8988T (cell line): Measurements from ENCODE around the gene ITGA5.

Source experiments
- DNase-seq: peaks from one replicate; pipeline ENCODE4 v3.0.0; 2011

Gene ITGA5

DNA sequence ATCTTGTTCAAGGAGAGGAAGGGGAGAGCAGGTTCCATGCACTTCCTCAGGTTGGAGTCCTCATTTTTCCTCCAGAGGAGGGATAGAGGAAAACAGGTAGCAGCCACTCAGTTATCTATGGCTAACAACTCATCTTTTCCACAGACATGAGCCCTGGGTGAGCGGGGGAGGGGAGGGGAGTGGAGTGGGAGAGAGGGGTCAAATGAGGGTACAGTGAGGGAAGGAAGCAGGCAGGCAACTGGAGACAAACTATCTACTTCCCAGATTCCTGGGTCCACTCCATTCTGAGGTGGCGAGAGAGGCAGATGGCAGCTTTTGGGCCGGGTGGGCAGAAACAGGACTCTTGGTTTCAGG is 32.0 kb downstream of the ITGA5 start:
- no peak for DNase-seq

DNA sequence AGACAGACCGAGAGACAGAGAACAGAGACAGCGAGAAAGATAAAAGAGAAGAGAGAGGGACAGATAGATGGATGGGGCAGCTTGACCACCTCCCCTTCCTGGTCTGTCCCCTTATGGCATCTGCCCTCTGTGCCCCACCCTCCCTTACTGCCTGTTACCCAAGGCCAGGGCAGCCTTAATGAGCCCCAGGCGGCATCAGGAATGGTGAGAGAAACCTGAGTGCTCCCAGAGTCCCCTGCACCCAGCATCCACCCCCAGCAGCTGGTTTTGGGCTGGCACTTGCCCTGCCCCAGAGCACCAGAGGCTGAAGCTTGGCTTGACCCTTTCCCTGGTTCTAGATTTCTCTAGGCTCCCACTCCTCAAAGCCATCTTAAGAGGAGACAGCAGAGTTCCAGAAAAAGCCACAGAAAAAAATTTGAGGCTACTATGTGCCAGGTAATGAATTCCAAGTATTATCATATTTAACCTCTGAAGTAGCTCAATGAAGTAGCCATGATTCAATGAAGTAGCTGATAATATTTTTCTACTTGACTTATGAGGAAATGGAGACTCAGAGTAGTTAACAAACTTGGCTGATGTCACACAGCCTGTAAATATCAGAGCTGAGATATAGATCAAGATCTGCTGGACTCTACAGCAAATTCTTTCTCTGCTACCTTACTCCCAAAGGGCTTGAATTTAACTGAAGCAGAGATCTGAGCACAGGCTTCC is 32.5 kb downstream of the ITGA5 start:
- no peak for DNase-seq

DNA sequence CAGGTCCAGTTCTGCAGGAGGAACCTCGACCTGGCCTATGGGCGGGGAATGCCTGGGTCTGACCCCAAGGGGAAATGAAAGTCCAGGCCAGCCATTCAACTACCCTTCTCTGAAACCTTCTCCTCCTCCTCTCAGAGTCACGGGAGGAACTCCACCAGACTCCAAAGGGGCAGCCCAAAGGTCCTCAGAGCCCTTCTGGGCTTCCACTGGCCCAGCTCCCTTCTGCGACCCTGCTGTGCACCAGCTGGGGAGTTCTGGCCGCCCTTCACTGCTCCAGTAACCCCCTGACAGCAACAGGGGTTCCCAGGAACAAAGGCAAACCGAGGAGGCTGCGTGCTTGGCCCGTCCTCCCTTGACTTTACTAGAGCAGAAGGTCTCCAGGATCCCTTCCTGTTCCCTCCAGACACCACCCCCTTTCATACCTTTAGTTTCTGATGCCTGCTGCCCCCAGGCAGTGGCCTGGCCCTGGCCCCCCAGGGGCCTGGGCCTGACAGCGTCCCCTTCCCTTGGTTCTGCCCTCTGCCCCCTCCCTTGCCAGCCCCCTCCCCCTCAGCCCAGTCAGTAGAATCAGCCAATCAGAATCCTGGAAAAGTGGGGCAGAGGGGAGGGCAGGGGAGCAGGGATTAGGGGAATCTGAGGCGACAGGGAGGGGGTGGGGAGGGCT is 33.7 kb downstream of the ITGA5 start:
- no peak for DNase-seq

DNA sequence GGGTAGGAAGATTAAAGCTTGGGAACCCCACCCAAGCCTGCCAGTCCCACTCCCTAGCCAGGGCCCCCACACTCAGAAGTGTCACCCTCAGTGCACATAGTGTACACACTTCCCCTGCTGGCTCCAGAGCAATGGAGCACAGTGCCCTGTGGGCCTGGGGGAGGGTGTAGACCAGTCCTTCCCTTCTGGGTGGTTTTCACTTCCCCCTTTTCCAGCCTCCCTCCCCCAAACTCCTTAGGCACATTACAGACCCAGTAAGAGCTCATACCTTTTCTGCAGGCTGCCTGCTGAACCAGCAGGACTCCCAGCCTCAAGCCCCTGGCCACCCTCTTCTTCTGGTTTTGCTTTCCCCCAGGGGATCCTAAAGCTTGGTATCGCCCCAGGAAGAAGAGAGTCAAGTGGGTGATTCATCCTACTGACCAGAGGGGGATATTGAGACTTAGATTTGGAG is 34.5 kb downstream of the ITGA5 start, which contains the start of gene ZNF385A:
TSS of gene ZNF385A (minus strand) at position 143 of the 451 bp plus-strand sequence. CDS start 219 bp downstream, outside the sequence.
- DNase-seq: no peak

DNA sequence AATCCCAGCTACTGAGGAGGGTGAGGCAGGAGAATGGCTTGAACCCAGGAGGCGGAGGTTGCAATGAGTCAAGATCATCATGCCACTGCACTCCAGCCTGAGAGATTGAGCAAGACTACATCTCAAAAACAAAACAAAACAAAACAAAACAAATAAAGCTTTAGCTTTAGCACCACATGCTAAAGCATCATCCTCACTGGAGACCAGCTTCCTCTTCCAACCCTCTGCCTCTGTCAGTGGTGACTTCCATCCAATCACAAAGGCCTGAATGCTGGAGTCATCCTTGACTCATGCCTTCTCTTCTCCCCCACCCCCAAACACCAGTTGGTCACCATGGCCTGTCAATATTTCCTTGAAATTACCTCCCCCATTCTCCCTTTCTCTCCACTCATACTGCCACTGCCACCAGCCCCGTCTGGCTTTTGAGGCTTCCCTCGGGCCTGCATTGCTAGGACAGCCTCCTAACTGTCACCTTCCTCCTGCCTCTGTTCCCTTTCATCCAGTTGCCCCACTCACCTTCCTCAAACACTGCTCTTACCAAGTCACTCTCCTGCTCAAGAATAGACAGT is 35.9 kb downstream of the ITGA5 start:
- DNase-seq: no peak

DNA sequence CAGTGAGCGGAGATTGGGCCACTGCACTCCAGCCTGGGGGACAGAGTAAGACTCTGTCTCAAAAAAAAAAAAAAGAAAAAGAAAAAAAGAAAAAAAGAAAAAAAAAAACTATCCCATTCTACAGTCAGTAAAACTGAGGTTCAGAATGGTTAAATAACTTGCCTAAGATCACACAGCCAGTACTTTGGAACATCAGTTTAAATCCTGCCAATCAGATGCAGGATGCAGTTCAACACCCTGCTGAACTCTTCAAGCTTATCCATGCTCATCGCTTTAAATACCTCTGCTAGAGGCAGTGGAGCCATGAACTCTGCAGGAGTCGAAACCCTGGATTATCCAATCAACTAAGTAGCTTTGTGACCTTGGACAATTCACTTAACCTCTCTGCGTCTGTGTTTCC is 37.9 kb downstream of the ITGA5 start:
- DNase-seq: no peak

DNA sequence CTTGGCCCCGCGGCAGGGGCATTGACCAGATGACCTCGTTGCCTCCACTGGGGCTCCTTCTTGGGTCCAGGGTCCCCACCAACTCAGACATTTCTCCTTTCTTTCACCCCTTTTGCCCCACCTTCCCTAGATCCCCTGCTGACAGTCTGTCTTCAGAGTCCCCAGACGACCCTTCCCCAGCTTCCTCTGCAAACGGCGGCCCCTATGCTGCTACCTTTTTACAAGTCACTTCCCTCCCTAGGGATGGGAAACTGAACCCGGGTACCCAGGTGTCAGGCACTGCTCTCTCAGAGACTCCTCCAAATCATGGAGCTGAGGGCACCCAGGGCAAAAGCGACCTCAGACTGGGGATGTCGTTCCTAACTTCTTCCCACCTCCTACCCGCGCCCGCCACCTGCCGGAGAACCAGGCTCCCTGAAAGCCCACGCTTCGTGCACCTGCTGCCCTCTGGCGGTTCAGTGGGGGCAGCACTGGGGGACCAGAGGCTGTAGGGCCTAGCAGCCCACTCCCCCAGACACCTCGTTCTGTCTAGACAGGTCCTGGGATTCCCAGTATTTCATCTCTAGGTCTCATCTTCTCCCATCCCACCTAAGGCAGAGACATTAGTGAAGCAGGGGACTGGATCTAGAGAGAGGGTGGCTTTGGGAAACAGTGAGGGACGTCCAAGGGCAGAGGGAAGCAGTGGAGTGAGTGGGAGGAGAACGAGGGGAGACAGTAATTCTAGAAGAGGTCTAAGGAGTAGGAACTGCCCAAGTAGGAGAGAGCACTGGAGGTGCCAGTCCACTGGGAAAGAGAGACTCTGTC is 39.5 kb downstream of the ITGA5 start:
- peak; percentile 97 for DNase-seq

DNA sequence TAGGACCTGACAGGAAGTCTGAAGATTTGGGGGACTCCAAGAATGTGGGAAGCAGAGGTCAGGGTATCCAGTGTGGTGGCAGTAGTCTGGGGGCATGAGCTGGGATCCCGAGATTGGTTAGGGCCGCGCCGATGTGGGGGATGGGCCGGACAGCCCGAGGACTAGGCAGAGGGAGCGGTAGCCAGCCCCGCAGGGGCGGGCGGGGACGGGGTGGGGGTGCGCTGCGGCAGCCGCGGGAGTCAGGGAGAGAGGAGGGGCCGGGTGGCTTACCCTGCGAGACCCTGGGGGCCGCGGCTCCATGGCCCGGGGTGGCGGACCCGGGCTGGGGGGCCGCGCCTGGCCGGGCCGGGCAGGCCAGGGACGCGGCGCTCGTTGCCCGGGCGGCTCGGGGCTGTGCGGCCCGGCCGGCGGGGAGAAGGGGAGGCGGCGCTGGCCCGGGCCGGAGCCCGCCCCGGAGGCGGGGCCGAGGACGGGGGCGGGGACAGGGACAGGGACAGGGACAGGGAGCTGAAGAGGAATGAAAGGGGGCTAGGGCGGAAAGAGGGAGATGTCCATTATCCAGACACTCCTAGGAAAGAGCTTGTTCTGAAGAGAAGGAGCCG is 40.2 kb downstream of the ITGA5 start:
- DNase-seq: peak; percentile 90

DNA sequence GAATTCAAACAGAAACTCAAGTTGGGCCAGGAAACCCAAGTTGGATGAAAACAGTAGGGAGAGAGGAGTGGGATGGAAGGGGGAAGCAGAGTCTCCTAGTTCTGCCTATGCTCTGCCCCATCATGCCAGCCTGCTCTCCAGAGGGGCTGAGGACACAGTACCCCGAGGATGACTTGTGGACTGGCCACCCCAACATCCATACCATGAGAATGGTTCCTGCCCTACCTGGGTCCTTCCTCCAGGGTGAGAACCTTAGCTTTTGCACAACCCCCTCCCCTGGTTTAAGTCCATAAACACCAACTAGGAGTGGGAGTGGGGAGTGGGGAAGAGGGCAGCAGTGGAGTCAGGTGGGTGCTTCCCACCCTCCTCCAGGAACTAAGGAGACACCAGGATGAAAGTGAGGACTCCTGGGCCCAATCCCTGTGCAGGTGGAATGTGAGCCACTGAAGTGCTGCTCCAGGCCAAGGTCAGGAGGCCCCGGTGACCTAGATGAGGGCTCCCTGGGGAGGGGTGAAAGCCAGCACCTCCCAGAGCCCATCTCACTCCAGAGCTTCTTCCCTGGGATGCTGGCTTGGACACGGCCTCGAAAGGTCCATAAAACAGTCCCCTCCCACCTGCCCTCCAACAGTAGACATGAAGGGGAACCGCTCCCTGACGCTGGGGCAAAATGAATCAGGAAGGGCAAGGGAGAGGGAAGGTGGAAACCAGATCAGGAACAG is 41.1 kb downstream of the ITGA5 start:
- no peak for DNase-seq

DNA sequence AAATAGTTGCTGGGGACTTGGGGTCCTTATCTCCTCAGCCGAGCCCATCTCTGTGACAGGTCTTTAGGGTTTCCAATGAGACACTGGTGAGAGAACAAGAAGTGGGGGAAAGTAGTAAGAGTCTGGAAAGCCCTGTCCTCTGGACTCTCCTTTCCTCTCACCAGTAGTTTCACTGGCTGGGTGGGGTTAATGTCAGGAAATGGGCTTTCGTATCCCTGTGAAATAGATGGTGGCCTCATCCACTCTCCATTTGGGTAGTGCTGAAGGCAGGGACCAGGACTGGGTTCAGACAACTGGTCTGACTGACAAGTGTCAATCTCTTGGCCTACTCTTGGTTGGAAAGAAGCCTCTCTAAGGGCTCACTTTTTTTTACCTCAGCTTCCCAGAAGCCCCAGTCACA is 42.1 kb downstream of the ITGA5 start:
- no peak for DNase-seq

DNA sequence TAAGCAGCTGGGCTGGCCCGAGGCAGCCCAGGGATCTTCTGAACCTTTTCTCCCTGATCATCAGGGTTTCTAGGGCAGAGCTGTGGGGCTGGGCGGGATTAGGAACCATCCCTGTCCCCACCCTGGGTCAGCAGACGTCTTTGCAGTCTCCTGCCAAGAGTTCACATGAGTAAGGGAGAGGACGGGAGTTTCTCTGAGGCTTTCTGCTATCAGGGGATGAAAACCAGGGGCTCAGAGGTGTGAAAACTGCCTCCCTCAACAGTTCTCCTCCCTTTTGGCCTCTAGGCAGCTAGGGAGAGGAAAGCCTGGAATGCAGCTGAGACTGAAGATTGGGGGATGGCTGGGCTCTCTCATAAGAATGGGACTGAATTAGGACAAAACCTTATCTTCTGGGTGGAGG is 42.5 kb downstream of the ITGA5 start:
- DNase-seq: no peak

DNA sequence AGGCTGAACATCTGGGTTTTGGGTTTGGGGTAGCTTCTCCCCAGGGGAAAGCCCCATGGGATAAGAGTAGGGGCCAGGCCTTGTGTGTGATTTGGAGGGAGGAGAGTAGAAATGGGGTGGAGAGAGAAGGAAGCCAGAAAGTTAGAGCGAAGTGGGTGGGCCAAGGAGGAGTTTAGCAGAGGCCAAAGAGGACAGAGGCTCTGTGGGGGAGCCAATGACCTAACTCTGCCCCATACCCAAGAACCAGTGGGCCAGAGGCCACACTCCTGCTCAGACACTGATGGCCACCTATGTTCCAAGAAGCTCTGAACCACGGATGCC is 43.8 kb downstream of the ITGA5 start:
- DNase-seq: no peak

DNA sequence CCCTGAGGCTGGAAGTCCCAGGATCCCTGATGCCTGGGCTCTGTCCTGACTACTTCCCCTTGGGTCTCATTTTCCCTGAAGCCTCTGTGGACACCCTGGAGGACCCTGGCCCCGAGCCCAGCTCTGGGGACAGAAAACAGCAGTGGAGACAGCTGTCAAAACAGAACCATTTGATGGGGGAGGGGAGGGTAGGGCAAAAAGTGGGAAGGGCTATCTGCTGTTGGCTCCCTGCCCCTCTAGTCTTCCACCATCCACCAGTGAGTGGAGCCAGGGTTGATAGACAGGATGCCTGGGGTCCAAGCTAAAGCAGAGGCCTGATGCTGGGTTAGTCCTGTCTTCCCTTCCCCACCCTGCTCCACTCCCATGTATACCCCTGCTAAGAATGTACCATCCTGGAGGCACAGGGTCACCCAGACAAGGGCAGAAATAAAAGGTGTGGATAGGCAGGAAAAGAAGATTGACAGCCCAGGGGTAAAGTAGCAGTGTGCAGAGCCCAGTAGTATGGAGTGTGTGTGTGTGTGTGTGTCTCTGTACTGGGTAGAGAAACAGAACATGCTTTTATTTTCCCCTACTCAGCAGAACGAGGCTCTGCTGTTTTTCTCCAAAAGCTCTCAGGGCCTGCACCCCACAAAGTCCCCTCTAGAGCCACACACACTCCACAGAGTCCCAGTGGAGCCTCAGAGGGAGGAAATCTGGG is 44.4 kb downstream of the ITGA5 start:
- DNase-seq: no peak

DNA sequence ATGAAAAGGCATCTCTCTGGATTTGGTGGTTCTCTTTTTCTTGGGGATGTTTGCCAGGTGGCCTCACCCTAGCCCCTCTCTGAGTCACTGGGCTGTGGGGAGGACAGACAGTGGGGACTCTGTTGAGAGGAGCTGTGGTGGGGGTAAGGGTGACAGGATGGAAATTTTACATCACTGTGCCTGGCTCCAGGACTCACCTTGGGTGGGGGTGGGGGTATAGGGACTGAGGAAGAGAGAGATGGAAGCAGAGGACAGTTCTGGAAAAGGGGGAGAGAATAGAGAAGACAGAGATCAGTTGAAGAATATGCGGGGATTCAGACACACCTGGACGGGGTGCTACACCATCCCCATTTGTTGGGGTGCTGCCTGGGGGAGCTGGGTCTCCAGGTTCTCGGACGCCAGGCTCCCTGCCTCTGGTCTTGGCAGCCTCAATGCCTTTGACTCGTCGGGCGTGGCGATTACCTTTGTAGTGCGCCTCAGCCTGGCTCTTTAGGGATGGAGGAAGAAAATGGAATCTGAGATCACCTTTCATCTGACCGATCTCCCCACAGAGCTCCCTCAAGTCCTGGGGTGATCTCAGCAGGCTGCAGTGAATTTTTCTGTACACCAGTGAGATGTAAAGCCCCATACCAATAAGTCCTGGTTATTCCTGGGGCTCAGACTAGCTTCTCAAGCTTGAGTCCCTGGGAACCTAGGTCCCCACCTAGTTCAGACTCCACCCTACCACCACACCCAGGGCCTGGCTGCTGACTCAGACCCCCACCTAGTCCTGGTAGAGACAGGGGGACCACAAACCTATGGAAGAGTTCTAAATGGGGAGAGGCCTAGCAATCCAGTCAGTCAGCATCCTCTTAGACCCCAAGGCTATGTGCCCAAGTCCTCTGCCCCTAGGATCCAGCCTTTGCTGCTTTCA is 45.2 kb downstream of the ITGA5 start:
- DNase-seq: no peak

DNA sequence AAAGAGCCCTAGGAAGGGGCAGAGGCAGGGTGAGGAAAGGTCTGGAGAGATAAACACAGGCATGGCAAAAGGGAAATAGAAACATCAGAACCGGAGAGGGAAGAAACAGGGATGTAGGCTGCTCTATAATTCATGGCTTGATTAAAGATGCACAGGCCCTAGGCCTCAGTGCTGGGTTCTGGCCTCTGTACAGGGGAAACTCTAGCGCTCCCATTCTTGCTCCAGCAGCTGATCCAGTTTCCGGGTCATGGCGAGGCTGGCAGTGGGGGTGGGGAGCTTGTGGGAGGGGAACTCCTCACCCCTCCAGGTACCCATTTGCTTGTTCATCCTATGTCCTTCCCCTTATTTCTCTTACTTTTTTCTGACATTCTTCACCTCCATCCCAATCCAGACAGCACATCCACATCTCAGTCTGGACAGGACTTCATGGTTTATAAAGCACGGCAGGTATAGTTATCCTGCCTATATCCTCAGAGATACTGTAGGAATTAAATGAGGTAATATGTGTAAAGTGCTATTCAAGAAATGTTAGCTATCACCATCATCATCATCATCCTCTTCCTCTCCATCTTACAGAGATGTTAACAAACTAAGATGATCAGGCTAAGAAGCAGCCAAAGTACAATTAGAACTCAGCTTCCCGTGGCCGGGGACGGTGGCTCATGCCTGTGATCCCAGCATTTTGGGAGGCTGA is 46.8 kb downstream of the ITGA5 start:
- DNase-seq: no peak

DNA sequence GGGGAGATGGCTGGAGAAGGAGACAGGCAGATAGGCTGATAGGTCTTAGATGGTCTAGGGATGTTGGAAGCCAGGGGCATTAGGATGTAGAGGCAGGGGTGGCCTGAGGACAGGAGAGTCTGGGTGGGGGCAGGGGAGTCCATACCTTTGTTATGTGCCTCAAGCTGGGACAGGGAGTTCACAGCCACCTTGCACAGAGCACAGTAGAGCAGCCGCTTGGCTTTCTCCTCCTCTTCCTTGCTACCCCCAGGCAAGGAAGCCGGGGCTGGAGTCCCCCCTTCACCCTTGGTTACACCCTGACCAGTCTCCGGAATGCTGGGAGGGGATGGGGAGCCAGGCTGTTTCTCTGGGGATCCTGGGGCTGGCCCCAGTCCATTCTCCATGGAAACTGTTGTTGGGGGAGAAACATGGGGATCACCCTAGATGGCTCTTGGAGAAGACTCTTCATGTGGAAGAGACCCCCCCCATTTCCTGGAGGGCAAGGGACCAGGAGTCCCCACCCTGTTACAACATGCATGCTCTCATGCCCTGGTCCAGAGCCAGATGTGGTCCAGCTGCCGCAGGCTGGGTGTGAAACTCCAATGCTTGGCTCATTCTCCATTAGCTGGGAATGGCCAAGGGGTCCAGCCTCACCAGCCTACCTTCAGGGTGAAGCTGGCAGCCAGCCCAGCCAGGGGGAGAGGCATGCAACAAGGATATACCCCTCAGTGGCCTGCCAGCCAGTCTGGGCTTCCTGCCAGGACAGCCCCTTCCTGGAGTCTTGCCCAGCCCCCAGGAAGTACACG is 47.5 kb downstream of the ITGA5 start:
- no peak for DNase-seq

DNA sequence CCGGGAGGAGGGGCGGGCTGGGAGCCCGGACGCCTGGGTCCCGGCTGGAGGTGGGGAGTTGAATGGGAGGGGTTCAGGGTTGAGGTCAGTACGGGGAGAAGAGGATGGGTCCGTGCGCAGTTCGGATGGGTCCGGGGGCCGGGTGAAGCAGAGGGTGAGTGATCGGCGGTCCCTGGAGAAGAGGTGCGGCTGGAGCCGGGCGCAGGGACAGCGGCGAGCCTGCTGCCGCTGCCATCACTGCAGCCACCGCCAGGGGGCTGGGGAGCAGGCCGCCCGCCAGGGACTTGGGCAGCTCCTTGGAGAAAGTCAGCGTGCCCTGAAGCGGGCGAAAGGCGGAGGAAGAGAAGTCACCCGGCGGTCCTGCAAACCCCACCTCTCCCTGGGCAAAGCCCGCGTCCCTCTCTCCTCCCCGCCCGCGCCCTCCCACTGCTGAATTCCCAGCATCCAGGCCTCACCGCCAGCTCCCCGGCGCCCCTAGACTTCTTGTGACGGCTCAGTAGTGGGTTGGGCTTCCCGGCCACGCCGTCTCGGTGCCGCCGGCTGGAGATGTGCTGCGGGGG is 48.8 kb downstream of the ITGA5 start:
- DNase-seq: peak; percentile 94

DNA sequence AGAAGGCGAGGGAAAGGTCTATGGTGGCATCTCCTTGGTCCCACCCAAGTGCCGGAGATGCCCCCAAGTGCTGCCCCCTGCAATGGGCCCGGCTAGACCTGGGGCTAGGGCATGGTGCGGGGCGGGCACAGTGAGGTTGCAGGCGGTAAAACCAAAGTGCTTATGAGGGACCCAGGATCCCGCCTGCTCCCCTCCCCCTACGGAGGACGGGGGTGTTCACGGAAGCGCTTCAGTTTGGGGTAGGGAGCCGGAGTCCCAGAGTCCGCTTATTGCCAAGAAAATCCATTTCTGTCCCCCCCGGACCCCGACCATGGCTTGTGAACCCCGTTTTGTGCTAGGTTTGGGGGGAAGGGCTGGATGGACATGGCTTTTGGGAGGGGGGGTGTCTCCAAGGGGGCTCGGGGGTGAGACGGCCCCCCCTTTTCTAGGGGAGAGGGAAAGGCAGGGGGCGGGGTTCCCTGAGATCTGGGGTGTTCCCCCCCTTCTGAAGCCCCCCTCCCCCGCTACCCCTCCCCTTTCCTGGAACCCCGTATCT is 49.4 kb downstream of the ITGA5 start:
- no peak for DNase-seq
